GM21423 (cell line): Measurements from ENCODE around the gene PAN3.
"Not testable (repeated sequence)": the region's sequence is repeated elsewhere in the genome, so short reads cannot be mapped to it uniquely, and the experiment has no call there.

Source experiments
- ATAC-seq: cut with Tn5 transposase; IDR thresholded peaks from one replicate; pipeline ENCODE4 v1.9.1; 2021; ENCODE audit warnings: mild to moderate bottlenecking, moderate library complexity; ENCODE audit not compliant: unreplicated experiment

PAN3 gene, protein sequence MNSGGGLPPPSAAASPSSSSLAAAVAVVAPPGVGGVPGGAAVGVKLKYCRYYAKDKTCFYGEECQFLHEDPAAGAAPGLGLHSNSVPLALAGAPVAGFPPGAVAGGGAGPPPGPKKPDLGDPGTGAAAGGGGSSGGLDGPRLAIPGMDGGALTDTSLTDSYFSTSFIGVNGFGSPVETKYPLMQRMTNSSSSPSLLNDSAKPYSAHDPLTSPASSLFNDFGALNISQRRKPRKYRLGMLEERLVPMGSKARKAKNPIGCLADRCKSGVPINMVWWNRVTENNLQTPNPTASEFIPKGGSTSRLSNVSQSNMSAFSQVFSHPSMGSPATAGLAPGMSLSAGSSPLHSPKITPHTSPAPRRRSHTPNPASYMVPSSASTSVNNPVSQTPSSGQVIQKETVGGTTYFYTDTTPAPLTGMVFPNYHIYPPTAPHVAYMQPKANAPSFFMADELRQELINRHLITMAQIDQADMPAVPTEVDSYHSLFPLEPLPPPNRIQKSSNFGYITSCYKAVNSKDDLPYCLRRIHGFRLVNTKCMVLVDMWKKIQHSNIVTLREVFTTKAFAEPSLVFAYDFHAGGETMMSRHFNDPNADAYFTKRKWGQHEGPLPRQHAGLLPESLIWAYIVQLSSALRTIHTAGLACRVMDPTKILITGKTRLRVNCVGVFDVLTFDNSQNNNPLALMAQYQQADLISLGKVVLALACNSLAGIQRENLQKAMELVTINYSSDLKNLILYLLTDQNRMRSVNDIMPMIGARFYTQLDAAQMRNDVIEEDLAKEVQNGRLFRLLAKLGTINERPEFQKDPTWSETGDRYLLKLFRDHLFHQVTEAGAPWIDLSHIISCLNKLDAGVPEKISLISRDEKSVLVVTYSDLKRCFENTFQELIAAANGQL

DNA sequence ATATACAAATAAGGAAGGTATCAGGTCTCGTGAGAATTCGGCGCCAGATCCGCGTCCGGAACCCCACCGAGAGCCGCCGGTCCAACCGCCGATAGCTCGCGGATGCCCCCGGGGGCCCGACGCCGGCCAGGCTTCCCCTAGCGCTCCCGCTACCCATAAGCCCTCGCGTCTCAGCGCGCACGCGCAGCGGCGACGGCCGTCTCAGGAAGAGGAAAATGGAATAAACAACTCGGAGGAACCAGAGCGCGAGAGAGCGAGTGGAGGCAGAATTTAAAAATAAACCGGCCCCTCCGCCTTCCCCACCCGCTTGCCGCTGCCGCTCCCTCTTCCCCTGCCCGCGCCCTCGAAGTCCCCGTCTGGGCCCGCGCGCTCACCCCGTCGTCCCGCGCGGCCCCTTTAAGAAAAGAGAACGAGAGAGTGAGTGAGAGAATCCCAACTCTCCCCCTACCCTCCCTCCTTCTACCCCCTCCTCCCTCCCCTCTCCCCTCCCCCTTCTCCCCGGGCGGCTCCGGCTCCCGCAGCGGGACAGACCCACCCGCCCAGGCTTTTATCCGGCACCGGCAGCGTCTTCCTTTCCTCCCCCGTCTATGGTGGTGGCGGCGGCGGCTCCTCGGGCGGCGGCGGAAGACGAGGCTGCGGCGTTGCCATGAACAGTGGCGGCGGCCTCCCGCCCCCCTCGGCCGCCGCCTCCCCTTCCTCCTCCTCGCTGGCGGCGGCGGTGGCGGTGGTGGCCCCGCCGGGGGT, at the start of gene PAN3:
TSS of gene PAN3 (plus strand) at position 534 of the 744 bp plus-strand sequence. CDS start at position 647, 113 bp downstream.
- ATAC-seq = peak; percentile 51

- ATAC-seq = no peak
Measured at GRCh38 chr13:28089065-28089464, 49.3 kb upstream of the PAN3 start.

GRCh38 chr13:28092431-28092830, 45.9 kb upstream of the PAN3 start:
- no peak for ATAC-seq

GRCh38 chr13:28093881-28094280, 44.5 kb upstream of the PAN3 start:
- no peak for ATAC-seq

- no peak for ATAC-seq
Measured at GRCh38 chr13:28094306-28094705, 44.0 kb upstream of the PAN3 start.

DNA sequence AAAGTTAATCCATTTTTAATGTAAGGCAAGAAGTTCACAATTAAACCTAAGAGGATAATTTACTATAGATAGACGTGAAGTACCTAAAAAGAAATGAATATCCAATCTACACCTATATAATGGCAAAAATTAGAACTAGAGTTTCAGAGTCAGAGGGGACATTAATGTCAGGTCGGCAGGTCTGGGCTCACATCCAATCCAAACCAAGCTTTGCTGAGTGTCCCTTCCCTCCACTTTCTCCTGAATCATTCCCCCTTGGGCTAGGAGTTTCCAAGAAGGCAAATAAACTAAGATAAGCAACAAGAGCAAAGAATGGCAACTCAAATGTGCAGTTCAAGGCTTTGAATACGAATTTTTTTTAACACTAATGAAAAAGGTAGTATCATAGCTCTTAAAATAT, 40.8 kb upstream of the PAN3 start:
- ATAC-seq = no peak

- ATAC-seq = no peak
Measured at GRCh38 chr13:28099396-28100149, 38.8 kb upstream of the PAN3 start.

DNA sequence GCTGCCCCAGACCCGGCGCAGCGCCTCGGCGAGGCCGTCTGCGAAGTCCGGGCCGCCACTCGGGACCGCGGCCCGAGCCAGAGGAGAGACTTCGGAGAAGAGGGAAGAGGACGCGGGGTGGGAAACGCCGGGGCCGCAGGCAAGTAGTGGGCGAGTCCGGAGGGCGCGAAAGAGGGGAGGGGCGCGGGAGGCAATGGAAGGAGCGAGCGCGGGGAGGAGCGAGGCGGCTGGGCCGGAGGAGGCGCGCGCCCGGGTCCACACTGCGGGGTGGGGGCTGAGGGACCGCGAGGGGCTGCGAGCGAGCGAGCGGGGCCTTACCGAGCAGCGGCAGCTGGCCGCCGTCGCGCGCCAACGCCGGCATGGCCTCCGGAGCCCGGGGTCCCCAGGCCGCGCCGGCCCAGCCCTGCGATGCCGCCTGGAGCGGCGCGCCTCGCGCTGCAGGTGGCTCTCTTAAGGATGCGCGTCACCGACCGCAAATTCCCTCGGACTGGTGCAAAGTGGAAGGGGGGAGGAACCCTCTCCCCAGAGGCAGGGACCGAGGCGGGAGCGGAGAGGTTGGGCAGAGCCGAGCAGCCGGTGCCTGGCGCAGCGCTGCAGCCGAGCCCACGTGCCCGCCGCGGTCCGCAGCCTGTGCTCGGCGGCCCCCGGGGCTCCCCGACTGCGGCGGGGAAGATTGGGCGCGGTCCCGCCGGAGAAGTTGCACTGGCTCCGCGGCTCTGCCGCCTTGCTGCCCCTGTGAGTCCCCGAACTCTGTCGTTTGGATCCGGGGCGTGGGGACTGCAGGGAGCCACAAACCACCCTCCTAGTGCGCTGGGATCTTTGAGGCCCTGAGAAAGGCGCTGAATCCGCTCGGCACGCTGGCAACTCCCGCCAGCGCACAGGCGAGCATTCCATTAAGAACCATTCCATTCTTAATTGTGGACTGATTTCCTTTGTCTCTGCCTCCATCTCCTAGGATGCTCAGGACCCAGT, 37.9 kb upstream of the PAN3 start, which contains the start of gene FLT3:
TSS of gene FLT3 (minus strand) at position 427 of the 972 bp plus-strand sequence. CDS start at position 361, 66 bp downstream.
- ATAC-seq = no peak

- not testable (repeated sequence) for ATAC-seq
Measured at GRCh38 chr13:28101886-28102285, 36.5 kb upstream of the PAN3 start.

GRCh38 chr13:28106976-28107375, 31.4 kb upstream of the PAN3 start:
- ATAC-seq = no peak

- no peak for ATAC-seq
Measured at GRCh38 chr13:28110414-28110813, 27.9 kb upstream of the PAN3 start.

- ATAC-seq = no peak
Measured at GRCh38 chr13:28116736-28117135, 21.6 kb upstream of the PAN3 start.

GRCh38 chr13:28117689-28118377, 20.5 kb upstream of the PAN3 start:
- ATAC-seq = no peak

DNA sequence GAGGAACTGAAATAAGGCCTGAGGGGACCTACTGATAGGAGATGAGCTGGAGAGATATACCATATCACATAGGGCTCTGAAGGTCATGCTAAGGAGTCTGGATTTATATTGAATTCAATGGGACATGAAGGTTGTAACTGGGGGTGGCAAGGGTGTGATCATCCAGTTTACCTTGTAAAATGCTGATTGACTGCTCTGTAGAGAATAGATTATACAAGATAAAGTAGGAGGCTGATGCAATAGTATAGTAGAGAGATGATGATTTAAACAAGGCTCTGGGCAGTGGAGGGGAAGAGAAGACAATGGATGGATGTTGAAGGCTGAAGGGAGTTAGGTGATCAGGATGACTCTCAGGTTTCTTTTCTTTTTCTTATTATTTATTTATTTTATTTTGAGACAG, 18.0 kb upstream of the PAN3 start:
- ATAC-seq = no peak

DNA sequence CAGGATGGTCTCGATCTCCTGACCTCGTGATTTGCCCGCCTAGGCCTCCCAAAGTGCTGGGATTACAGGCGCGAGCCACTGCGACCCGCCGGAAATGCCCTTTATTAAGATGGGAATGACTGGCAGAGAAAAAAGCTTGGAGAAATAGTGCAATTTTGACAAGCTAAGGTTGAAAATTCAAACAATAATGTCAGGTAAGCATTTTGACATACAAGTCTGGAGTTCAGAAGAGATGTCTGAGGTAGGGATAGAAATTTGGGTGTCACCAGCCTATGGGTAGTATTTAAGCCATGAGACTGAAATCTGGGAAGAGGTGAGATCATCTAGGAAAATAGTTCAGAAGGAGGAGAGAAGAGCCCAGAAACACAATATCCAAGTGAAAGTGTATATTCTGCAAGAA, 17.1 kb upstream of the PAN3 start:
- no peak for ATAC-seq

- ATAC-seq = no peak
Measured at GRCh38 chr13:28128030-28128429, 10.3 kb upstream of the PAN3 start.

DNA sequence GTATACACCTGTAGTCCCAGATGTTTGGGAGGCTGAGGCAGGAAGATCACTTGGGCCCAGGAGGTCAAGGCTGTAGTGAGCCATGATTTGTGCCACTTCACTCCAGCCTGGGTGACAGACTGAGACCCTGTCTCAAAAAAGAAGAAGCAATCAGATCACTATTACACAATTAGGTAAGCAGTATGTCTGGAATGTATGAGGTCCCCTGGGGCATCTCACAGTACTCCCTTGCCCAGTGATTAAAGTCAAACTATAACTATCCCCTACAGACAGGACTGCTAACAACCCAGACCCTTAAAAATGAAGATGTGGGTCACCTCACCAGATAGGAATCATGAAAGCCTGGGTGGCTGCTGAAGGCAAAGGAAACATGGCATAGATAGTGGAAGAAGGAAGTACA, 9.4 kb upstream of the PAN3 start:
- ATAC-seq = no peak

GRCh38 chr13:28129911-28130693, 8.2 kb upstream of the PAN3 start:
- ATAC-seq = no peak
